K562 (cell line): ENCODE results near the gene CDK5R1. TPM values are rescaled to one million over a fixed set of nuclear protein-coding genes. Genes with fewer than 3 reads are reported as not detected.

Experiments used
- ATAC-seq: fragments of 200-7000 bp; cut with Tn5 transposase; 3 replicates; pipeline ENCODE4 v1.9.1; 2020; ENCODE audit warnings: moderate library complexity
- BruUV-seq: library from RNA; stranded (reverse); fragments of 400-500 nt; replicated peaks from 2 replicates; lab custom pipeline; 2021; lab: Mats Ljungman, UMichigan
- CTCF ChIA-PET: fragments of 300-600 bp; formaldehyde crosslinking; extraction: SDS; loops from one replicate; lab custom pipeline; 2021; ENCODE audit warnings: low intra/inter-chr PET ratio; lab: Yijun Ruan, JAX
- POLR2A ChIA-PET: fragments of 300-600, 350-650 bp; sonication (Branson Sonifier 250); formaldehyde crosslinking; extraction: SDS; loops from one replicate; lab custom pipeline; 2021; ENCODE audit warnings: antibody characterized with exemption, inconsistent platforms; lab: Yijun Ruan, JAX
- DNase-seq, 4 experiments: peaks; one replicate each; pipeline versions ENCODE4 v3.0.0 to v3.0.0-alpha.2; 2011 to 2018; ENCODE audit warnings: low spot score in 3 of 4, mixed read lengths in 3 of 4; ENCODE audit errors: extremely low read depth in 1 of 4
- FAIRE-seq: peaks from 2 replicates; lab custom pipeline; 2011; peaks lifted over from hg19 to GRCh38; lab: Jason Lieb, UNC
- H2AFZ ChIP-seq: 2 replicates; pipeline ENCODE4 v1.6.0; 2011; ENCODE audit warnings: low read depth, low read length, control low read depth, inconsistent platforms
- H3K27ac ChIP-seq: fragments of 200-600 bp; 3 replicates; pipeline ENCODE4 v1.8.0; 2011; ENCODE audit warnings: low read depth, mild to moderate bottlenecking, control low read depth, inconsistent platforms, low read length, moderate library complexity, mixed read lengths; ENCODE audit errors: extremely low read depth
- H3K27me3 ChIP-seq, 2 experiments: fragments of 300-600 bp in 1 of 2; 2 replicates in 1 of 2; 3 replicates in 1 of 2; pipeline versions ENCODE4 v1.6.0 to v1.8.0; 2011; ENCODE audit warnings: inconsistent platforms in 2 of 2, low read length in 2 of 2, mild to moderate bottlenecking in 1 of 2, mixed read lengths in 1 of 2, moderate library complexity in 1 of 2; ENCODE audit not compliant: control insufficient read depth in 2 of 2, insufficient read depth in 2 of 2
- H3K36me3 ChIP-seq: fragments of 300-600 bp; 3 replicates; pipeline ENCODE4 v1.8.0; 2011; ENCODE audit warnings: mild to moderate bottlenecking, low read length, inconsistent platforms; ENCODE audit not compliant: control insufficient read depth, insufficient read depth
- H3K4me1 ChIP-seq, 2 experiments: fragments of 200-600 bp in 1 of 2; replicated peaks in 1 of 2; 2 replicates in 1 of 2; 3 replicates in 1 of 2; pipeline versions ENCODE4 v1.5.1 to v1.8.0; 2011; ENCODE audit warnings: inconsistent platforms in 2 of 2, low read length in 2 of 2, mild to moderate bottlenecking in 1 of 2, mixed read lengths in 1 of 2, moderate library complexity in 1 of 2; ENCODE audit not compliant: control insufficient read depth in 2 of 2, insufficient read depth in 2 of 2
- H3K4me2 ChIP-seq: 2 replicates; pipeline ENCODE4 v1.6.1; 2011; ENCODE audit warnings: low read length, control low read depth, inconsistent platforms, mixed read lengths; ENCODE audit not compliant: insufficient read depth
- H3K4me3 ChIP-seq: fragments of 200-600 bp; sonication (generic), shearing (Covaris generic); 2 replicates; pipeline ENCODE4 v1.5.1; 2016; ENCODE audit warnings: control low read depth, inconsistent platforms
- H3K79me2 ChIP-seq: fragments of 200-600 bp; 3 replicates; pipeline ENCODE4 v1.8.0; 2011; ENCODE audit warnings: low read length, inconsistent platforms; ENCODE audit not compliant: control insufficient read depth, insufficient read depth
- H3K9ac ChIP-seq, 2 experiments: 2 replicates each; pipeline versions ENCODE4 v1.6.0 to v1.6.1; 2011; ENCODE audit warnings: low read depth in 2 of 2, low read length in 2 of 2, control low read depth in 1 of 2, inconsistent platforms in 1 of 2, mild to moderate bottlenecking in 1 of 2, mixed read lengths in 1 of 2; ENCODE audit not compliant: insufficient read depth in 1 of 2
- H3K9me1 ChIP-seq: one replicate; pipeline ENCODE4 v1.6.0; 2011; ENCODE audit warnings: inconsistent platforms, mild to moderate bottlenecking, low read length, moderate library complexity; ENCODE audit not compliant: control insufficient read depth, insufficient read depth
- H3K9me3 ChIP-seq: replicated peaks from 2 replicates; pipeline ENCODE4 v1.5.1; 2011; ENCODE audit warnings: low read depth, low read length, inconsistent platforms; ENCODE audit not compliant: control insufficient read depth, insufficient read depth
- H4K20me1 ChIP-seq: replicated peaks from 2 replicates; pipeline ENCODE4 v1.6.1; 2011; ENCODE audit warnings: low read length, inconsistent platforms, mixed read lengths; ENCODE audit not compliant: control insufficient read depth, insufficient read depth
- EHMT2 ChIP-seq: fragments of 450-650 bp; IDR thresholded peaks from 2 replicates; pipeline ENCODE4 v1.6.1; 2018; ENCODE audit warnings: antibody characterized with exemption
- NFYB ChIP-seq: IDR thresholded peaks from 2 replicates; pipeline ENCODE4 v1.6.1; 2011; ENCODE audit warnings: mild to moderate bottlenecking, moderate library complexity; ENCODE audit not compliant: insufficient read length; ENCODE audit errors: extremely low read depth
- POU5F1 ChIP-seq: fragments of 150-350 bp; IDR thresholded peaks from 2 replicates; pipeline ENCODE4 v1.6.1; 2014; ENCODE audit warnings: borderline replicate concordance, low read length, low read depth, mild to moderate bottlenecking; ENCODE audit not compliant: partially characterized antibody
- PTTG1 ChIP-seq: fragments of 450-650 bp; IDR thresholded peaks from 2 replicates; pipeline ENCODE4 v1.6.1; 2016; ENCODE audit warnings: low read depth, mild to moderate bottlenecking, missing genetic modification characterization, missing compliant biosample characterization
- ZFP1 ChIP-seq: fragments of 450-650 bp; formaldehyde crosslinking; IDR thresholded peaks from 2 replicates; pipeline ENCODE4 v1.4.0; 2020; ENCODE audit warnings: mild to moderate bottlenecking, mixed read lengths
- WGBS: fragments of 100-300 bp; shearing (Covaris generic); methylation state at CpG from one replicate; pipeline ENCODE4 v1.1.6; 2016; ENCODE audit warnings: low coverage, mixed read lengths; ENCODE audit not compliant: insufficient coverage; ENCODE audit errors: missing lambda C conversion rate; 5-methylcytosine and 5-hydroxymethylcytosine counted together
- in situ Hi-C: fragments of 300-500 bp; cut with MboI; formaldehyde crosslinking; loops from 4 replicates; pipeline ENCODE4 v1.15.0; 2018; ENCODE audit warnings: inconsistent platforms, mixed read lengths
- intact Hi-C: fragments of 100-400 bp; cut with micrococcal nuclease; formaldehyde crosslinking; loops from 2 replicates; pipeline ENCODE4 v1.14.2; 2022
- polyA plus RNA-seq, 8 experiments: library from polyadenylated mRNA; depleted of rRNA in 4 of 8; stranded (reverse) in 5 of 8; unstranded in 3 of 8; fragments of >200 nt; fragmentation: Nextera tagmentation in 2 of 8; fragmentation: Illumina TruSeq in 1 of 8; extraction: Ambion mirVana in 2 of 8; extraction: Trizol in 1 of 8; gene quantifications; 2 replicates each; pipeline versions ENCODE4 v1.2.1 to v1.2.3, GENCODE V29; 2011 to 2014; ENCODE audit warnings: inconsistent platforms in 1 of 8, missing spikeins in 1 of 8
- total RNA-seq, 7 experiments: library from RNA; depleted of rRNA in 6 of 7; stranded (reverse); fragments of >200 nt in 6 of 7; fragmentation: Illumina TruSeq in 2 of 7; extraction: Trizol in 2 of 7; gene quantifications; 2 replicates each; pipeline versions ENCODE4 v1.2.1 to v1.2.3, GENCODE V29; 2011 to 2021; ENCODE audit warnings: low replicate concordance in 1 of 7
- TF ChIP-seq, protein P1 (sequence below): sonication (generic); formaldehyde crosslinking; IDR thresholded peaks from 2 replicates; pipeline ENCODE4 v1.8.1; 2023; ENCODE audit warnings: mild to moderate bottlenecking, missing genetic modification reagents
- TF ChIP-seq, protein P2 (sequence below): fragments of 450-650 bp; formaldehyde crosslinking; IDR thresholded peaks from 2 replicates; pipeline ENCODE4 v1.4.0; 2020; ENCODE audit warnings: mild to moderate bottlenecking, moderate library complexity
- TF ChIP-seq, protein P3 (sequence below): fragments of 150-350 bp; conservative IDR thresholded peaks from 2 replicates; pipeline ENCODE4 v1.6.1; 2014; ENCODE audit warnings: low read length
- TF ChIP-seq, protein P4 (sequence below), 2 experiments: fragments of 450-650 bp; IDR thresholded peaks; 2 replicates each; pipeline ENCODE4 v1.6.1; 2016

Gene CDK5R1
- total and polyA plus RNA-seq, 9 of the 15 experiments (the other 6 are each of a cell fraction or from before 2014, with no cell fraction given), result 0.10 to 4.8 (median 2.3) TPM

DNA sequence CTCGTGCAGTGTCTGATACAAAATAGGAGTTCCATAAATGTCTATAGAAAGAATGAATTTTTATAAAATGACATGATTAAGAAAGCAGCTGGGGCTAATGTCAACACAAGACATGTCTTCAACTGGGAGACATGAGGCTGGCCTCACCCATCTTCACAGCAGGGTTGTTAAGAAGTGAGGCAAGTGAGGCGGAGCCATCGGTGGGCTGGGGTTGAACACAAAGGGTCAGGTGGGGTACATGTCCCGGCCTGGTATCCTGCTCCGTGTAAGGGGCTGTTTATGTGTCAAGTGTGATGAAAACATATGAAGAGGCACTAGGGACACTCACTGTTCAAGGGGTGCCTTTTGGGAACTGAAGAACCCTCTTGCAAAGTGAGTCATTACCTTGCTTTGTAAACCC lies 22.1 kb downstream of the CDK5R1 start:
- no peak for FAIRE-seq
- no peaks in the 10 kb centered on the region for H3K79me2 ChIP-seq
- ChIA-PET POLR2A (no interaction called here), CTCF (no interaction called here)
- H3K9me1 ChIP-seq, result no peaks in the 10 kb centered on the region
- 49% methylated on average over 5 of the region's 5 CpGs for WGBS
- no peak overlapping the region for H3K27ac ChIP-seq
- H3K27me3 ChIP-seq, result no peaks in the 10 kb centered on the region
- no peak for ATAC-seq
- H3K4me3 ChIP-seq, result no peak overlapping the region
- no peaks in the 10 kb centered on the region for H4K20me1 ChIP-seq
- no peaks in the 10 kb centered on the region for H3K9me3 ChIP-seq
- no peak for DNase-seq
- H3K9ac ChIP-seq, result no peak overlapping the region
- no TSS peak for BruUV-seq
- no peak overlapping the region for H2AFZ ChIP-seq
- H3K36me3 ChIP-seq, result no peaks in the 10 kb centered on the region
- no peak overlapping the region for H3K4me2 ChIP-seq
- intact Hi-C loops, result no loop called here
- in situ Hi-C loops, result no loop called here
- 0 out of 5 replicates have a peak, but pooled peaks cover 0 to 3% of the 10 kb centered on the region in 2 experiments for H3K4me1 ChIP-seq
- TF ChIP-seq NFYB, result no peak
- TF ChIP-seq, protein P1, sequence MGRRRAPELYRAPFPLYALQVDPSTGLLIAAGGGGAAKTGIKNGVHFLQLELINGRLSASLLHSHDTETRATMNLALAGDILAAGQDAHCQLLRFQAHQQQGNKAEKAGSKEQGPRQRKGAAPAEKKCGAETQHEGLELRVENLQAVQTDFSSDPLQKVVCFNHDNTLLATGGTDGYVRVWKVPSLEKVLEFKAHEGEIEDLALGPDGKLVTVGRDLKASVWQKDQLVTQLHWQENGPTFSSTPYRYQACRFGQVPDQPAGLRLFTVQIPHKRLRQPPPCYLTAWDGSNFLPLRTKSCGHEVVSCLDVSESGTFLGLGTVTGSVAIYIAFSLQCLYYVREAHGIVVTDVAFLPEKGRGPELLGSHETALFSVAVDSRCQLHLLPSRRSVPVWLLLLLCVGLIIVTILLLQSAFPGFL (CRISPR knock-in tag), result no peak
- TF ChIP-seq, protein P2, sequence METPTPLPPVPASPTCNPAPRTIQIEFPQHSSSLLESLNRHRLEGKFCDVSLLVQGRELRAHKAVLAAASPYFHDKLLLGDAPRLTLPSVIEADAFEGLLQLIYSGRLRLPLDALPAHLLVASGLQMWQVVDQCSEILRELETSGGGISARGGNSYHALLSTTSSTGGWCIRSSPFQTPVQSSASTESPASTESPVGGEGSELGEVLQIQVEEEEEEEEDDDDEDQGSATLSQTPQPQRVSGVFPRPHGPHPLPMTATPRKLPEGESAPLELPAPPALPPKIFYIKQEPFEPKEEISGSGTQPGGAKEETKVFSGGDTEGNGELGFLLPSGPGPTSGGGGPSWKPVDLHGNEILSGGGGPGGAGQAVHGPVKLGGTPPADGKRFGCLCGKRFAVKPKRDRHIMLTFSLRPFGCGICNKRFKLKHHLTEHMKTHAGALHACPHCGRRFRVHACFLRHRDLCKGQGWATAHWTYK, result no peak
- no peak for TF ChIP-seq POU5F1
- TF ChIP-seq, protein P3, sequence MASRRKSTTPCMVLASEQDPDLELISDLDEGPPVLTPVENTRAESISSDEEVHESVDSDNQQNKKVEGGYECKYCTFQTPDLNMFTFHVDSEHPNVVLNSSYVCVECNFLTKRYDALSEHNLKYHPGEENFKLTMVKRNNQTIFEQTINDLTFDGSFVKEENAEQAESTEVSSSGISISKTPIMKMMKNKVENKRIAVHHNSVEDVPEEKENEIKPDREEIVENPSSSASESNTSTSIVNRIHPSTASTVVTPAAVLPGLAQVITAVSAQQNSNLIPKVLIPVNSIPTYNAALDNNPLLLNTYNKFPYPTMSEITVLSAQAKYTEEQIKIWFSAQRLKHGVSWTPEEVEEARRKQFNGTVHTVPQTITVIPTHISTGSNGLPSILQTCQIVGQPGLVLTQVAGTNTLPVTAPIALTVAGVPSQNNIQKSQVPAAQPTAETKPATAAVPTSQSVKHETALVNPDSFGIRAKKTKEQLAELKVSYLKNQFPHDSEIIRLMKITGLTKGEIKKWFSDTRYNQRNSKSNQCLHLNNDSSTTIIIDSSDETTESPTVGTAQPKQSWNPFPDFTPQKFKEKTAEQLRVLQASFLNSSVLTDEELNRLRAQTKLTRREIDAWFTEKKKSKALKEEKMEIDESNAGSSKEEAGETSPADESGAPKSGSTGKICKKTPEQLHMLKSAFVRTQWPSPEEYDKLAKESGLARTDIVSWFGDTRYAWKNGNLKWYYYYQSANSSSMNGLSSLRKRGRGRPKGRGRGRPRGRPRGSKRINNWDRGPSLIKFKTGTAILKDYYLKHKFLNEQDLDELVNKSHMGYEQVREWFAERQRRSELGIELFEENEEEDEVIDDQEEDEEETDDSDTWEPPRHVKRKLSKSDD, result no peak
- TF ChIP-seq EHMT2, result no peak
- TF ChIP-seq, protein P4, sequence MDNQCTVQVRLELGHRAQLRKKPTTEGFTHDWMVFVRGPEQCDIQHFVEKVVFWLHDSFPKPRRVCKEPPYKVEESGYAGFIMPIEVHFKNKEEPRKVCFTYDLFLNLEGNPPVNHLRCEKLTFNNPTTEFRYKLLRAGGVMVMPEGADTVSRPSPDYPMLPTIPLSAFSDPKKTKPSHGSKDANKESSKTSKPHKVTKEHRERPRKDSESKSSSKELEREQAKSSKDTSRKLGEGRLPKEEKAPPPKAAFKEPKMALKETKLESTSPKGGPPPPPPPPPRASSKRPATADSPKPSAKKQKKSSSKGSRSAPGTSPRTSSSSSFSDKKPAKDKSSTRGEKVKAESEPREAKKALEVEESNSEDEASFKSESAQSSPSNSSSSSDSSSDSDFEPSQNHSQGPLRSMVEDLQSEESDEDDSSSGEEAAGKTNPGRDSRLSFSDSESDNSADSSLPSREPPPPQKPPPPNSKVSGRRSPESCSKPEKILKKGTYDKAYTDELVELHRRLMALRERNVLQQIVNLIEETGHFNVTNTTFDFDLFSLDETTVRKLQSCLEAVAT (IDR thresholded peaks at IDR 0.05), result no peak
- no peak for TF ChIP-seq ZFP1 (CRISPR knock-in tag)
- TF ChIP-seq PTTG1 (tag), result no peak
